PC-9 (cell line): ENCODE measurements around the gene TRABD2B. TPM values are rescaled to one million over a fixed set of nuclear protein-coding genes. Genes with fewer than 3 reads are reported as not detected.

Experiments used
- BruUV-seq: library from RNA; stranded (reverse); fragments of 400-500 nt; replicated peaks from 2 replicates; lab custom pipeline; 2021; lab: Mats Ljungman, UMichigan
- CTCF ChIA-PET: fragments of 300-600 bp; sonication (Branson Sonifier 250); formaldehyde crosslinking; loops from one replicate; lab custom pipeline; 2022; ENCODE audit warnings: antibody characterized with exemption; lab: Charles Lee
- POLR2A ChIA-PET: fragments of 300-600 bp; sonication (Branson Sonifier 250); formaldehyde crosslinking; loops from one replicate; lab custom pipeline; 2022; ENCODE audit warnings: antibody characterized with exemption; ENCODE audit not compliant: unreplicated experiment; lab: Charles Lee
- DNase-seq, 2 experiments: peaks; one replicate each; pipeline versions ENCODE4 v3.0.0 to v3.0.0-alpha.2; 2015 to 2022; ENCODE audit warnings: mixed read lengths in 1 of 2
- H2AFZ ChIP-seq: fragments of 200-600 bp; sonication (generic); 2 replicates; pipeline ENCODE4 v1.8.1; 2017; ENCODE audit warnings: antibody characterized with exemption
- H3F3A ChIP-seq: fragments of 200-600 bp; sonication (generic); 2 replicates; pipeline ENCODE4 v1.8.1; 2017; ENCODE audit warnings: antibody characterized with exemption, mild to moderate bottlenecking, low read depth; ENCODE audit not compliant: insufficient read depth
- H3K27ac ChIP-seq: fragments of 200-600 bp; sonication (generic); 2 replicates; pipeline ENCODE4 v1.6.1; 2016; ENCODE audit warnings: mixed run types
- H3K27me3 ChIP-seq: fragments of 200-600 bp; sonication (generic); 2 replicates; pipeline ENCODE4 v1.6.1; 2016; ENCODE audit warnings: low read depth, mixed run types; ENCODE audit not compliant: insufficient read depth
- H3K36me3 ChIP-seq: fragments of 200-600 bp; sonication (generic); 2 replicates; pipeline ENCODE4 v1.6.1; 2016; ENCODE audit warnings: low read depth, mixed run types
- H3K4me1 ChIP-seq: fragments of 200-600 bp; sonication (generic); replicated peaks from 2 replicates; pipeline ENCODE4 v1.6.1; 2016; ENCODE audit warnings: mixed run types; ENCODE audit not compliant: insufficient read depth
- H3K4me2 ChIP-seq: fragments of 200-600 bp; sonication (generic); 2 replicates; pipeline ENCODE4 v1.6.1; 2017; ENCODE audit warnings: mixed run types
- H3K4me3 ChIP-seq: fragments of 200-600 bp; sonication (generic); 2 replicates; pipeline ENCODE4 v1.6.1; 2016; ENCODE audit warnings: mixed run types
- H3K79me2 ChIP-seq: fragments of 200-600 bp; sonication (generic); 2 replicates; pipeline ENCODE4 v1.6.1; 2017; ENCODE audit warnings: low read depth, mixed run types
- H3K9me2 ChIP-seq: fragments of 200-600 bp; sonication (generic); 2 replicates; pipeline ENCODE4 v1.8.1; 2017; ENCODE audit warnings: mild to moderate bottlenecking; ENCODE audit not compliant: insufficient read depth
- H3K9me3 ChIP-seq: fragments of 200-600 bp; sonication (generic); 2 replicates; pipeline ENCODE4 v1.8.1; 2016; ENCODE audit warnings: low read depth; ENCODE audit not compliant: insufficient read depth
- H4K20me1 ChIP-seq: fragments of 200-600 bp; sonication (generic); 2 replicates; pipeline ENCODE4 v1.8.1; 2017; ENCODE audit not compliant: insufficient read depth
- EZH2 ChIP-seq: fragments of 200-600 bp; sonication (generic); IDR thresholded peaks from 2 replicates; pipeline ENCODE4 v1.8.0; 2017; ENCODE audit warnings: antibody characterized with exemption, low read depth
- intact Hi-C: fragments of 100-400 bp; cut with micrococcal nuclease; formaldehyde crosslinking; loops from one replicate; pipeline ENCODE4 v1.10.0; 2022; ENCODE audit not compliant: unreplicated experiment
- total RNA-seq: library from RNA; stranded (reverse); gene quantifications from 2 replicates; pipeline ENCODE4 v1.2.3, GENCODE V29; 2021
- TF ChIP-seq, protein P1 (sequence below): fragments of 200-600 bp; sonication (generic); conservative IDR thresholded peaks from 2 replicates; pipeline ENCODE4 v1.6.1; 2017; ENCODE audit warnings: mixed run types, antibody characterized with exemption, mild to moderate bottlenecking, moderate library complexity

Gene TRABD2B
- total RNA-seq, 1 experiment from 2014 or later, result not detected

DNA sequence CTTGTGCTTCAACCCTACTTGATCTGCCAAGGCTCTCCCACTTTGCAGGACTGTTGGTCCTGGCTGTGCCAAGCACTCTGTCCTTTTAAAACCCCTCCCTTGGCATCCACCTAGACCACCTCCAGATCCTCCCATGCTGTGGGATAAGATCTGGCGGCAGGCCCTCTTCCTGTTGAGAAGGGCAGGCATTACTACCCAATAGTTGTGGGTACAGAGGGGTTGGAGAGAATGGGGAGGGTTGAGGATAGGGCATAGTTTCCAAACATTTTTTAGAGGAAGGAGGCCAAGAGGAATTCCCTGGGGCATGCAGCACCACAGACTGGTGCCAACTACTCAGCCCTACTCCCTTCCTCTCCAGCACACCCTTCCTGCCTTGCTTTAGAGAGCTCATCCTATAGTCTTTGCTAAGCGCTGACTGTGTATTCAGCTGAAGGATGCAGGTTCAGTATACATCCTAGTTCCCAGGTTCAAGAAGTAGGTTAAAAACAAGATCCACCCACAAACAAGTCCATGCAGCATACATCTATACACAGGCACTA lies 70.7 kb downstream of the TRABD2B start:
- Histone ChIP-seq H3K4me3 (no peak overlapping the region), H3K36me3 (no peaks in the 10 kb centered on the region), H3K9me3 (no peaks in the 10 kb centered on the region), H3F3A (no peaks in the 10 kb centered on the region), H3K27ac (no peak overlapping the region), H2AFZ (no peak overlapping the region), H3K9me2 (no peaks in the 10 kb centered on the region), H3K4me1 (no peaks in the 10 kb centered on the region), H4K20me1 (no peaks in the 10 kb centered on the region), H3K27me3 (peaks cover 9% of the 10 kb centered on the region; the same call in 1 of the 2 replicates), H3K4me2 (no peak overlapping the region), H3K79me2 (no peaks in the 10 kb centered on the region)
- intact Hi-C loops, result no loop called here
- DNase-seq, result no peak
- TF ChIP-seq EZH2, result no peak
- TF ChIP-seq, protein P1, sequence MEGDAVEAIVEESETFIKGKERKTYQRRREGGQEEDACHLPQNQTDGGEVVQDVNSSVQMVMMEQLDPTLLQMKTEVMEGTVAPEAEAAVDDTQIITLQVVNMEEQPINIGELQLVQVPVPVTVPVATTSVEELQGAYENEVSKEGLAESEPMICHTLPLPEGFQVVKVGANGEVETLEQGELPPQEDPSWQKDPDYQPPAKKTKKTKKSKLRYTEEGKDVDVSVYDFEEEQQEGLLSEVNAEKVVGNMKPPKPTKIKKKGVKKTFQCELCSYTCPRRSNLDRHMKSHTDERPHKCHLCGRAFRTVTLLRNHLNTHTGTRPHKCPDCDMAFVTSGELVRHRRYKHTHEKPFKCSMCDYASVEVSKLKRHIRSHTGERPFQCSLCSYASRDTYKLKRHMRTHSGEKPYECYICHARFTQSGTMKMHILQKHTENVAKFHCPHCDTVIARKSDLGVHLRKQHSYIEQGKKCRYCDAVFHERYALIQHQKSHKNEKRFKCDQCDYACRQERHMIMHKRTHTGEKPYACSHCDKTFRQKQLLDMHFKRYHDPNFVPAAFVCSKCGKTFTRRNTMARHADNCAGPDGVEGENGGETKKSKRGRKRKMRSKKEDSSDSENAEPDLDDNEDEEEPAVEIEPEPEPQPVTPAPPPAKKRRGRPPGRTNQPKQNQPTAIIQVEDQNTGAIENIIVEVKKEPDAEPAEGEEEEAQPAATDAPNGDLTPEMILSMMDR, result no peak
- no TSS peak for BruUV-seq
- POLR2A ChIA-PET, result no interaction called here
- CTCF ChIA-PET, result no interaction called here

DNA sequence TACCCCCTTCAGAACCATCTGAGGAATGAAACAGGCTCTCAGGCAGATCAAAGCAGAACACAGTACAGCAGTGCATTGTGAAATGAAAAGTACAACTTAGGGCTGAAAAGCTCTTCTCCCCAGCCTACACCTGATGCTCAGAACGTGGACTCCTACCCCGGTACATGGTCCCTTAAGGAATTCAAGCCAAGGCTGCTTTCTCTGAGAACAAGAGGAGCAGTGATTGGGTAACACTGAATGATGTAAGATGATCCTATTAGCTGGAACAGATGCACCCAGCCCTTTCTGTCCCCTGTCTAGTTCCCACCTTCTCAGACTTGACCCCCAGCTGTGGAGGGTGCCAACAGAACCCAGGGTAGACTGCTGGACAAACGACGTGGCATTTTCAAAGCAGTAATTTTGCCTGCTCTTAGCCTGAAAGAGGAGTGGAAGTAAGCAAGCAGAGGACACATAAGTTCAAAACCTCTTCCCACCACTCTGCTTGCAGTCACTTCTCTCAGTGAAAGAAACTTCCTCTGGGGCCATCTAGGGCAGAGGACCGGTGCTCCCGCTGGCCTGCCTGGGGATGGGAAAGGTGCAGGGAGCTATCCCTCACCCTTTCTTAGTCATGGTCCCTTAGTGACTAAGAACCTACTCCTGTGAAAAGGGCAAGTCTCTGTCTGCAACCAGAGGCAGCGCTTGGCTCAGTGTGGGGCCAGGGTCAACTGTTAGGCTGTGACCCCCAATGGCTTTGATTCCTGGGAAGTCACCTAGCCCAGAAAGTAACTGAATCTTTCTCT lies 72.7 kb downstream of the TRABD2B start:
- Histone ChIP-seq H3K4me2 (no peak overlapping the region), H3K79me2 (no peaks in the 10 kb centered on the region), H2AFZ (no peak overlapping the region), H3K27ac (no peak overlapping the region), H3K4me1 (no peaks in the 10 kb centered on the region), H3F3A (no peaks in the 10 kb centered on the region), H3K4me3 (no peak overlapping the region), H4K20me1 (no peaks in the 10 kb centered on the region), H3K9me2 (no peaks in the 10 kb centered on the region), H3K9me3 (no peaks in the 10 kb centered on the region), H3K36me3 (no peaks in the 10 kb centered on the region), H3K27me3 (no peaks in the 10 kb centered on the region)
- no peak for DNase-seq
- POLR2A ChIA-PET, result no interaction called here
- no peak for TF ChIP-seq EZH2
- TF ChIP-seq, protein P1, result no peak
- BruUV-seq, result no TSS peak
- CTCF ChIA-PET, result interaction anchor here (0.6 kb wide), 1 partner anchor 35 kb away, joined by 3 read pairs; no protein-coding TSS in a partner anchor
- intact Hi-C loops, result no loop called here

DNA sequence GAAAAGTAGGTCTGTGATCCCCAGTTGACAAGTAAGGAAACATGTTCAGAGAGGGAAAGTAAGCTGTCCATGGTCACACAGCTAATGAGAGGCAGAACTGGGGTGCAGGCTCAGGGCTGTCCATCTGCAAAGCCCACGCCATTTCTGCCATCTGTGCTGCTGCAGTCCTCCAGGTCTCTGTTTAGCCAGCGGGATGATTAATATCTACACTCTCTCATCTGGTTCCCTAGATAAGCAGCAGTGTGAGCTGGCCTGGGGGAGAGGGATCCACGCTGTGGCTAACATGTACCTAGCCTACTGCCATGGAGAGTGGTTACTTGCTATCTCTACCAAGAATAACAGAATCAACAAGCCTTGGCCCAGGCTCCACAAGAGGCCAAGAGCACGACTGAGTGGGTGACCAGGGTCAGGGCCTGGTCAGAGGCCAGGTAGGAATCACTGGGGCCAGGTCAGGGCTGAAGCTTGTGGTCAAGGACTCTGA lies 75.2 kb downstream of the TRABD2B start:
- no peaks in the 10 kb centered on the region for H3K36me3 ChIP-seq
- no peak overlapping the region for H2AFZ ChIP-seq
- no TSS peak for BruUV-seq
- H3F3A ChIP-seq, result no peaks in the 10 kb centered on the region
- ChIA-PET POLR2A (no interaction called here), CTCF (no interaction called here)
- TF ChIP-seq EZH2, result no peak
- TF ChIP-seq, protein P1, result no peak
- intact Hi-C loops, result no loop called here
- DNase-seq, result no peak
- no peaks in the 10 kb centered on the region for H3K27me3 ChIP-seq
- no peaks in the 10 kb centered on the region for H4K20me1 ChIP-seq
- no peaks in the 10 kb centered on the region for H3K79me2 ChIP-seq
- no peaks in the 10 kb centered on the region for H3K9me2 ChIP-seq
- H3K4me3 ChIP-seq, result no peak overlapping the region
- H3K27ac ChIP-seq, result no peak overlapping the region
- H3K4me2 ChIP-seq, result no peak overlapping the region
- H3K4me1 ChIP-seq, result no peaks in the 10 kb centered on the region
- H3K9me3 ChIP-seq, result no peaks in the 10 kb centered on the region
